ENCODE data around the gene GPRIN3. TPM values are rescaled to one million over a fixed set of nuclear protein-coding genes. Genes with fewer than 3 reads are reported as not detected.

The GPRIN3 gene
- total and polyA plus RNA-seq, 7 donors = 1.6 to 4.6 (median 1.8) TPM

DNA sequence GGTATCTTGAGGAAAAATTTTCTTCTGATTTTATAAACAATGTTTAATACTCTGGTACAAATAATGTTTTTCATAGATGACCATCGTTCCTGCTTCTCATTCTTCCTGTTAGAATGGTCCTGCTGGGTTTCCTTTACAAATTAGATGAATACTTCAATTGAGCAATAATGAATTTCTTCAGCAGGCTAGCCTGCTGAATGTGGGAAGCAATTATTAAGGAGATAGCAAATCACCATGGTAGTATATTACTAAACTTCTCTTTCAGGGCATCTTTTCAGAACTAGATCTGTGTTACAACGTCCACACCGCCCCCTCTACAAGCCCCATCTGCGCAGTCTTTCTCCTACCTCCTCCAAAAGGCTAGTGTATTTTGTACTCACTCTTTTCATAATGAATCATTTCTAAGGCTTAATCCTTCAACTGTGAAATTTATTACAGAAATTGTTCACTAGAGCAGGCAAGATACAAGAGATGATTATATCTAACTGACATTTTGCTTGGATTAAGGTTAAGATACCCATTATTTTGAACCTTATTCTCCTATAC is 38.4 kb downstream of the GPRIN3 start:
- H3K4me1 ChIP-seq = no peaks in the 10 kb centered on the region
- intact Hi-C loops (cut with DNase I) = no loop called here
- 85 to 92% methylated on average over 4 of the region's 4 CpGs for WGBS, 2 donors
- no peak overlapping the region for H3K27ac ChIP-seq
- no peaks in the 10 kb centered on the region for H3K27me3 ChIP-seq
- no peaks in the 10 kb centered on the region for H3K36me3 ChIP-seq
- no peak for TF ChIP-seq POLR2AphosphoS5 (IDR thresholded peaks at IDR 0.05)
- no peak for TF ChIP-seq POLR2A (IDR thresholded peaks at IDR 0.05)
- no peak for TF ChIP-seq EP300 (IDR thresholded peaks at IDR 0.05)
- TF ChIP-seq, protein P1, sequence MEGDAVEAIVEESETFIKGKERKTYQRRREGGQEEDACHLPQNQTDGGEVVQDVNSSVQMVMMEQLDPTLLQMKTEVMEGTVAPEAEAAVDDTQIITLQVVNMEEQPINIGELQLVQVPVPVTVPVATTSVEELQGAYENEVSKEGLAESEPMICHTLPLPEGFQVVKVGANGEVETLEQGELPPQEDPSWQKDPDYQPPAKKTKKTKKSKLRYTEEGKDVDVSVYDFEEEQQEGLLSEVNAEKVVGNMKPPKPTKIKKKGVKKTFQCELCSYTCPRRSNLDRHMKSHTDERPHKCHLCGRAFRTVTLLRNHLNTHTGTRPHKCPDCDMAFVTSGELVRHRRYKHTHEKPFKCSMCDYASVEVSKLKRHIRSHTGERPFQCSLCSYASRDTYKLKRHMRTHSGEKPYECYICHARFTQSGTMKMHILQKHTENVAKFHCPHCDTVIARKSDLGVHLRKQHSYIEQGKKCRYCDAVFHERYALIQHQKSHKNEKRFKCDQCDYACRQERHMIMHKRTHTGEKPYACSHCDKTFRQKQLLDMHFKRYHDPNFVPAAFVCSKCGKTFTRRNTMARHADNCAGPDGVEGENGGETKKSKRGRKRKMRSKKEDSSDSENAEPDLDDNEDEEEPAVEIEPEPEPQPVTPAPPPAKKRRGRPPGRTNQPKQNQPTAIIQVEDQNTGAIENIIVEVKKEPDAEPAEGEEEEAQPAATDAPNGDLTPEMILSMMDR (IDR thresholded peaks at IDR 0.05) = no peak
- DNase-seq = no peak
- no peaks in the 10 kb centered on the region for H3K9me3 ChIP-seq
- no peak overlapping the region for H3K4me3 ChIP-seq

DNA sequence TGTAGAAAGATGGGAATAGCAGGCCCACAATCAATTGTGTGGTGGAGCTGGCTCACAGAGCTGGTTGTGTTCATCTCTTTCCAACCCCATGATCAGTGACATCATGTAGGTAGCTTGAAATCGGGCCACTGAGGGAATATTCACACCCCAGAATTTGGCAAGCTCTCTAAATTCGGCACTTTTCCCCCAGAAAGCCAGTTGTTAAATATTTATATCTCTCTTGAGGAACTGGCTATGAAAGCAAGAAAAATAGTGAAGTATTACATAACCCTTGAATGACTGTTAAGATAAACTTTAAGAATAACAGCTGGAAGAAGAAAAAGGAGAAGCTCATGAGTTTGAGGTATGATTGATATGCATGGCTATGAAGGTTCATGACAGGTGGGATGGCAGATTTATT is 38.9 kb downstream of the GPRIN3 start:
- Histone ChIP-seq H3K27me3 (no peaks in the 10 kb centered on the region), H3K4me1 (no peaks in the 10 kb centered on the region), H3K9me3 (no peaks in the 10 kb centered on the region), H3K36me3 (no peaks in the 10 kb centered on the region), H3K4me3 (no peak overlapping the region), H3K27ac (no peak overlapping the region)
- intact Hi-C loops (cut with DNase I) = no loop called here
- no peak for TF ChIP-seq EP300 (IDR thresholded peaks at IDR 0.05)
- TF ChIP-seq POLR2A (IDR thresholded peaks at IDR 0.05) = no peak
- no peak for TF ChIP-seq POLR2AphosphoS5 (IDR thresholded peaks at IDR 0.05)
- TF ChIP-seq, protein P1 (IDR thresholded peaks at IDR 0.05) = no peak
- DNase-seq = no peak
- WGBS, 2 donors = 61 to 80% methylated on average over 2 of the region's 2 CpGs

- H3K4me3 ChIP-seq = no peak overlapping the region
- no peaks in the 10 kb centered on the region for H3K4me1 ChIP-seq
- WGBS, 2 donors = 77 to 93% methylated on average over 3 of the region's 3 CpGs
- H3K27me3 ChIP-seq = no peaks in the 10 kb centered on the region
- no peak overlapping the region for H3K27ac ChIP-seq
- intact Hi-C loops (cut with DNase I) = no loop called here
- H3K9me3 ChIP-seq = no peaks in the 10 kb centered on the region
- TF ChIP-seq POLR2A (IDR thresholded peaks at IDR 0.05) (no peak), EP300 (IDR thresholded peaks at IDR 0.05) (no peak), POLR2AphosphoS5 (IDR thresholded peaks at IDR 0.05) (no peak)
- TF ChIP-seq, protein P1 (IDR thresholded peaks at IDR 0.05) = no peak
- DNase-seq = no peak
- H3K36me3 ChIP-seq = no peaks in the 10 kb centered on the region
Observed at GRCh38 chr4:89267846-89268245, 39.8 kb downstream of the GPRIN3 start.

DNA sequence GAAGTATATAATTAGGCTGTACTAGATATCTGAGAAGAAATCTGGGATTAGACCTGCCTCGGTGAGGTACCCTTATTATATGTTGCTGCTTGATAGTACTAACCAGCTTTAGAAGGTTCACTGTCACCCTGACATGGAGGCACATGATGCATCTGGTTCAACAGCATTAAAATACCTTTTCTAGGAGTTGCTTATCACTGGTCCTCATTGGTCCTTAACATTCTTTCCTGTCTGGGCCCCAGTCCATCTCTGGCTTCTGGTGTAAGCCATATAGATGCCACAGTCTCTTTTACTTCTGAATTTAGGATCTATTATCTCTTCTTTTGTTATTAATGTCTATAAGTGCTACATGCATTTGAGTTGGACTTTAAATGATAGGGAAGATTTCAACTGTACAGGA is 40.2 kb downstream of the GPRIN3 start:
- intact Hi-C loops (cut with DNase I) = no loop called here
- DNase-seq = no peak

More for the DNA sequence above, 40.2 kb downstream of the GPRIN3 start:
- WGBS, 2 donors = 98 to 100% methylated on average over 1 of the region's 1 CpG
- Histone ChIP-seq H3K27ac (no peak overlapping the region), H3K27me3 (no peaks in the 10 kb centered on the region), H3K36me3 (no peaks in the 10 kb centered on the region), H3K9me3 (no peaks in the 10 kb centered on the region), H3K4me3 (no peak overlapping the region), H3K4me1 (no peaks in the 10 kb centered on the region)
- TF ChIP-seq POLR2AphosphoS5 (IDR thresholded peaks at IDR 0.05) (no peak), POLR2A (IDR thresholded peaks at IDR 0.05) (no peak), EP300 (IDR thresholded peaks at IDR 0.05) (no peak)
- TF ChIP-seq, protein P1 (IDR thresholded peaks at IDR 0.05) = no peak
